ENCODE data around the gene MALRD1.

GRCh38 chr10:19652750-19653149 is 604.1 kb downstream of the MALRD1 start:
- TF ChIP-seq, protein P1, sequence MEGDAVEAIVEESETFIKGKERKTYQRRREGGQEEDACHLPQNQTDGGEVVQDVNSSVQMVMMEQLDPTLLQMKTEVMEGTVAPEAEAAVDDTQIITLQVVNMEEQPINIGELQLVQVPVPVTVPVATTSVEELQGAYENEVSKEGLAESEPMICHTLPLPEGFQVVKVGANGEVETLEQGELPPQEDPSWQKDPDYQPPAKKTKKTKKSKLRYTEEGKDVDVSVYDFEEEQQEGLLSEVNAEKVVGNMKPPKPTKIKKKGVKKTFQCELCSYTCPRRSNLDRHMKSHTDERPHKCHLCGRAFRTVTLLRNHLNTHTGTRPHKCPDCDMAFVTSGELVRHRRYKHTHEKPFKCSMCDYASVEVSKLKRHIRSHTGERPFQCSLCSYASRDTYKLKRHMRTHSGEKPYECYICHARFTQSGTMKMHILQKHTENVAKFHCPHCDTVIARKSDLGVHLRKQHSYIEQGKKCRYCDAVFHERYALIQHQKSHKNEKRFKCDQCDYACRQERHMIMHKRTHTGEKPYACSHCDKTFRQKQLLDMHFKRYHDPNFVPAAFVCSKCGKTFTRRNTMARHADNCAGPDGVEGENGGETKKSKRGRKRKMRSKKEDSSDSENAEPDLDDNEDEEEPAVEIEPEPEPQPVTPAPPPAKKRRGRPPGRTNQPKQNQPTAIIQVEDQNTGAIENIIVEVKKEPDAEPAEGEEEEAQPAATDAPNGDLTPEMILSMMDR (IDR thresholded peaks at IDR 0.05): no peak
- TF ChIP-seq POLR2A (IDR thresholded peaks at IDR 0.05): no peak

All from lower leg skin (tissue), 3 donors.